Activated CD8-positive, alpha-beta memory T cell treated with anti-CD3 and anti-CD28 coated beads, Interleukin-2, amount 50 U/mL, for 48 hours (primary cell): ENCODE results near the gene RHEX.

Experiments
- DNase-seq: peaks from one replicate; pipeline ENCODE4 v3.0.0-alpha.2; 2020

The RHEX gene

DNA sequence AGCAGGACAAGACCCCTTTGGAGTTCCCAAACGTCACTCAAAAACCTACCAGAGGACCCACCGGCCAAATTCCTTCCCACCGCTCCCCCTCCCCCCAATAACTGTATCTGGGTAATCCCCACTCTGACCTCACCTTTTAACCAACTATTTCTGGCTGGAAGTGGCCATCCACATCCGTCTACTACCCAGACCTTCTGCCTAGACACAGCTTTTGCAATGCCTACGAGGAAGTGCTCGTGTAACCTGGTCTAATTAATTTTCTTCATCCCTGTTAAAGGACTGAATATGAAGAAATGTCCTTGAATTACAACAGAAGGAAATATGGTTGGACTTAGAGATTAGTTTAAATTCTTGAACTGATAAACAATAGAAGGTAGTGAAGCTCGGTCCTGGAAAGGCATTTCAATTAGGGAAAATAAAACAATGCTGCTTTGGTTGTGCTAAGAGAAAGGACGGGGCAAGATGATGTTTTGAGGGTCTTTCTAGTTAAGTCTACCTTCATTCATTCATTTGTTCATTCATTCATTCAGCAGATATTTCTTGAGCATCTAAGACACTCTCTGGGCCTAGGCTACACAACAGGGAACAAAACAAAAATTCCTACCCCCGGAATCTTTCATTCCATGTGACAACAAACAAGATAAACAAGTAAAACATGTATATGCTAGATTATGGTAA is 45.4 kb downstream of the RHEX start:
- no peak for DNase-seq

DNA sequence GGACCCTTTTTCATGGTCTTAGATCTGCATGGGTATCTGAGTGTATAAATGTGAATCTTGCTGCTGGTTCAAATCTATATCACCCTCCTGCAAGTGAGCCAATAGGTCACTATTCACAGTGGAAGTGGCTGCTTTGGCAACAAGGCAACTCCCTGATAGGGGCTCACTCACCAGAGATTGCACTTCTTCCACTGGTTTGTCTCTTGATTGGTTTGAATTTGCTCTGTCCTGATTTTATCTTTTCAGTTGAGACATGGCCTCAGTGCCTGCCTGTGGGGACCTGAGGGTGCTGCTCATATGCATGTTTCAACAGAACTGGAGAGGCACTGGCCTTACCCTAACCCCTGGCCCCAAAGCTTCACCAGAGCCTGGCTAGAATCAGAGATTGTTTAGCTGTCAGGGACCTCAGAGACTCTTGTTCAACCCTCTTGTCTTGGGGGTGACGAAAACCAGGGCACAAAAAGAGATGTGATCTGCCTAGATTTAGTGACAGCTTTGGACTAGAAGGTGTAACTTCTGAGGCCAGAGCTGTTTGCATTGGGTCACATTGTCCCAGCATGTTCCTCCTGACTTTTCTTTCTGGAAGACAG is 47.3 kb downstream of the RHEX start:
- DNase-seq: no peak

- no peak for DNase-seq
Observed at GRCh38 chr1:206101351-206102045, 48.5 kb downstream of the RHEX start.

DNA sequence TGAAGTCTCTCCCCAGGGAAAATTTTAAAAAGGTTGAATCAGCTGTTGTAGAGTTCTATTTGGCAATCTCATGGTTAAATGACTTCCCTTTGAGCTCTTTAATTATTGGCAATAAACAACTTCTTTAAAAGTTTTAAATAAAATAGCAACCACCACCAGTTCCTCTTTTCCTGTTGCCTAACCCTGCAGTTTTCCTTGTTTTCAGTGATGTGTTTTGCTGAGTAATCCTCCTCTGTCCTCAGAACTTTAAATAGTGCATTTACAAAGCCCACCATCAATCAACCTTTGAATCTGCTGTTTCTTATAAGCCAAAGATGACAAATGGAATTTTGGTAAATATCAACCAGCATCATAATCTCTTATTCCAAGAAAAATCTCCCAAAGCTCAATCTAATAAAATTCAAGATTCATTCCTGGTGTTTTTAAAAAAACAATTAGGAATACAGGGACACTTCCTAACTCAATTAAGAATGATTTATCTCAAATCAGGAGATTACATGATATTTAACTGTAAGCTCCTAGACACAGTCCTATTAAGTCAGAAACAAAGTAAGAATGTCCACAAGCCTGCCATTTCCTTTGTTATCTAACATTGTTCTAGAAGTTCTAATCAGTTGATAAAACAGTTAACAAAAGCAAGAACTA is 49.4 kb downstream of the RHEX start:
- DNase-seq: no peak

- DNase-seq: no peak
Observed at GRCh38 chr1:206103979-206104378, 51.0 kb downstream of the RHEX start.

- DNase-seq: no peak
Observed at GRCh38 chr1:206105464-206105995, 52.6 kb downstream of the RHEX start.

DNA sequence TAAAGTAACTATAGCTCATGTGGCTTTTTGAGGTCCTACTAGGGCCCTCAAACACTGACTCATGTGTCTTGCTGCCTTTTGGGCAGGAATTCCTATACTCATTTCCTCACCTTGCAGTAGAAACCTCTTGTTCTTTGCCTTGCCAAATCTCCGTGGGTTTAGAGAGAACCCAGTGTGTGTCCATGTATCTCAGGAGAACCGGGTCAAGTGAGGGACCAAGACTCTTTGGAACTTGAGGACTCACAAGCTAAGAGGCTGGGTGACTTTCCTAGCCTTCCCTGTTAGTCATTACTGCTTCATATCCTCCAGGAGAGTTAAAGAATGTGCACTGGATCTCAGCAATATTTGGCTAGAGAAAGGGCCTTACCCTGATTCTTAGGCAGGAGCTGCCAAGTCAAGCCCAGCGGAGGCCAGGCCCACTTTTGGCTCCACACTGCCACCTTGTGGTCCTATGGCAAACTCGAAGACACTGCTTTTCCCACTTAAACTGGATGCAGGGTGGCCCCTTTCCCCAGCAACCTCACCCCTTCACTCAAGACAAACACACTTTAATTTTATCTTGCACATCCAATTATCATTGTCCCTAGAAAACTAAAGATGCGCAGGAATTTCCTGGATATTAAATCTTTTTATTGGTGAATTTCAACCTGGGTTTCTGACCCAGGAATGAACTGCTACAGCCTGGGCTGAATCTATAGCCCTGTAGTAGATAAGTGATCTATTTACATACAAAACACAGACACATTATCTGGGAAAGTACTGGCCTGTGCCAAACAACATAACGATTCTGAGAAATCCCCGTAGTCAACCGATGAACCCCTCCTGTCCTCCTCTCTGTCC is 53.6 kb downstream of the RHEX start:
- peak; percentile 90 for DNase-seq

- no peak for DNase-seq
Observed at GRCh38 chr1:206107168-206107544, 54.2 kb downstream of the RHEX start.

DNA sequence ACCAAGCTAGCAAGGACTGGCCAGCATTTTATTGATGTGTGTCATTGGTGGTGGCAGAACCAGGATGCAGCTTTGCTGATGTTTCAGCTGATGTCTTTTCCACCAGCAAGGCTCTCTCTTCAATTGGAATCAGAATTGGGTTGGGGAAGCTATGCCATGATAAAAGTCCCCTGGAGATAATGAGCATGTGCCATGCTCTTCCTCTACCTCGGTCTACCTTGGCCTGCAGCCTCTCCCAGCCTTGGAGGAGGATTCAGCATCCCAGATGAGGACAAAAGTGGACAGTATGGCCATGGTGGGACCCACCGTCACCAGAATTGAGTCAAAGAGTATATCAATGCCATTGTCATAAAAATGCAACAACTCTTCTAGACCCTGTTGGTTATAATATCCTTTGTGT is 55.7 kb downstream of the RHEX start:
- DNase-seq: no peak

DNA sequence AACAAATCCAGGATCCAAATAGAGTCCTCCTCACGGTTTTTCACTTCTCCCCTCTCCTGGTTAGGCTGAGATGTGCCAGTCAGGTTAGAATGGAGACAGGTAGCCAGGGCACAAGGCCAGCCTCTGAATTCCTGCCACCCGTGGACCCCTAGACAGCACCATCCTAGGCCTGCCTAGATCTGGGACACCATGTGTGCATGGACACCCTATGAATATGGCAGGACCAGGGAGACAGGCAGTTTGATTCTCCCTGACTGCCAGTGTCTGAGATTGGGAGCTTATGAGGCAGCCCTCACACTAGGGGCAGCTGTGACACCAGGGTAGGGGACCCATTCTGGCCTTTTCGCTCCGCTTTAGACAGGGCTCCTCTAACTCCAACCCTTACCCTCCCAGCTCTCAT is 56.7 kb downstream of the RHEX start:
- no peak for DNase-seq

DNA sequence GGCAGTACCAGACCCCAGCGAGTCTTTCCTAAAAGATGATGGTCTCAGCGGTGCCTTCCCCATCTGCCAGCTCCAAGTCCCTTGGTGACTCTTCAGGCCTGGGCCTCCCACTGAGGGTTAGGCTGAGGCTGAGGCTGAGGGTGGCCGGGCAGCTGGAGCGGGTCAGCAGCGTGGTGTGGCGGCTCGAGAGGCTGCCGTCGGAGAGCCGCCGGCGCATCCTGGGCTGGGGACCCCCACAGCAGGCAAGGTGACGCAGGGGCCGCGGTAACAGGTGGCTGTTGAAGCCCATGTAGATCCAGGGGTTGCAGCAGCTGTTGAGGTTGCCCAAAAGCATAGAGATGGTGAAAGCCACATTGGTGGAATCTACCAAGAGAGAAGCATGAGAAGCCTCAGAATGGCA is 57.2 kb downstream of the RHEX start:
- DNase-seq: peak; percentile 25

DNA sequence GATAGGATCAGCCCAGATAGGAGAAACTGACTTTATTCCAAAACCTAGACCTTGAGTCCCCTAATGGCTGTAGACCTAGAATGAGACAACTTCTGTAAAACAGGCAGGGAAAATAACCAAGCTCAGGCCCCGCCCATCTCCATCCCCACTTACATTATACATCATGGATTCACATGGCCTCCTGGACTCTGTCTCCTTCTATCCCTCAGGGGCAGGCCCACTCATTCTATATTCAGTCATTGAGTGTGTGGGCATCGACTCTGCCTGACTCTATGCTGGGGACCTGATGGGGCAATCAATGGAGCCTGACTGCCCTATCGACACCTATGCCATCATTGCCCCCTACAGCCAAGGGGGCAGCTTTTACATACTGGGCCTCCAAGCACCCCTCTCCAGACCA is 57.8 kb downstream of the RHEX start:
- DNase-seq: peak; percentile 35

DNA sequence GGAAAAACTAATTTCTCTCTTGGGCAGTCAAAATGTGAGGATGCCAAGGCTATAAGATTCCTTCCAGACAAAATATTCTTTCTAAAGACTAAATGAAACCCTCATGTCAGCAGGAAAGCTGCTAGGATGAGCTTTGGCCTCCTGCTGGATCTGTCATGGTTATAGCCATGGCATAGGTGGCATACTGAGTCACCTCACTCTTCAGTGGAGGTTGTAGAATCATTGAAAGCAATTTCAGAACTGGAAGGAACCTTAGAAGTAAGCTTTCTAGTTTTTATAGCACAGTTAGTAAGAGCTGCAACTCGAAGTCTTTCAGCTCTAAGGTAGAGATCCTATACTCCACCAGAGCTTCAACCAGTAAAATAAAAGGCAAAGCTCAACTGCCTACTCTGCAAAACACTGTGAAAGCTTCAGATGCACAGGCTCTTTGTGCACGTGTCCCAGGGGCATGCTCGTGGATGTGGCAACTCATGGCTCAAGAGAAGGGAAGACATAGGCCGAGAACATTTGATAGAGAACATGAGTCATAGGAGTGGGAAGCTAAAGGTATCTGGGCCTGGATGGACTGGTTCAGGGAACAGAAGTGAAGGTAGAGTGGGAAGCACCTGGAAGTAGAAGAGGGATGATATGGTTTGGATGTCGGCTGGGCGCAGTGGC is 58.4 kb downstream of the RHEX start:
- DNase-seq: peak; percentile 10

DNA sequence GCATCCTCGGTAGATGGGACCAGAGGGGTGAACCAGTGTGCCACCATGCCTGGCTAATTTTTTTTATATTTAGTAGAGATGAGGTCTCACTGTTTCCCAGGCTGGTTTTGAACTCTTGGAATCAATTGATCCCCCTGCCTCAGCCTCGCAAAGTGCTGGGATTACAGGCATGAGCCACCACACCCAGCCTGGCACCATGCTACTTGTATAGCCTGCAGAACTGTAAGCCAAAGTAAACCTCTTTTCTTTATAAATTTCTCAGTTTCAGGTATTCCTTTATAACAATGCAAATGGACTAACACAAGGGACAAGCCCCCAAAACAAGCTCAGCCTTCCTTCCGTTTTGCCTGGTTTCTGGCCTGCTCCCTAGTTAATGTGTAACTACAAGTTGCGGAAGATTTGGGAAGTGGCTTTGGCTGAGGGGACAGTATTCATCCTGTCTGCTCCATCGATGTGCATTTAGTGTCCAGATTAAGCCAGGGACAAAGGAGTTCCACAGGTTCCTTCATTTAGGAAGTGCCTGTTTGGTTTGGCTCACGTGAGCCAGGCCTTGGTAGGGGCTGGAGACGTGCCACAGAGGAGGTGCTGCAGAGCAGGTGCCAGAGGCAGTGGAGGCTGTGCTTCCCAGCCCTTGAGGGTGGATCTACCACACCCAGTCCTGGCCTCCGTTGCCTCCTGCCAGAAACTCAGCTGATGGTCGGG is 59.8 kb downstream of the RHEX start:
- DNase-seq: peak; percentile 23

DNA sequence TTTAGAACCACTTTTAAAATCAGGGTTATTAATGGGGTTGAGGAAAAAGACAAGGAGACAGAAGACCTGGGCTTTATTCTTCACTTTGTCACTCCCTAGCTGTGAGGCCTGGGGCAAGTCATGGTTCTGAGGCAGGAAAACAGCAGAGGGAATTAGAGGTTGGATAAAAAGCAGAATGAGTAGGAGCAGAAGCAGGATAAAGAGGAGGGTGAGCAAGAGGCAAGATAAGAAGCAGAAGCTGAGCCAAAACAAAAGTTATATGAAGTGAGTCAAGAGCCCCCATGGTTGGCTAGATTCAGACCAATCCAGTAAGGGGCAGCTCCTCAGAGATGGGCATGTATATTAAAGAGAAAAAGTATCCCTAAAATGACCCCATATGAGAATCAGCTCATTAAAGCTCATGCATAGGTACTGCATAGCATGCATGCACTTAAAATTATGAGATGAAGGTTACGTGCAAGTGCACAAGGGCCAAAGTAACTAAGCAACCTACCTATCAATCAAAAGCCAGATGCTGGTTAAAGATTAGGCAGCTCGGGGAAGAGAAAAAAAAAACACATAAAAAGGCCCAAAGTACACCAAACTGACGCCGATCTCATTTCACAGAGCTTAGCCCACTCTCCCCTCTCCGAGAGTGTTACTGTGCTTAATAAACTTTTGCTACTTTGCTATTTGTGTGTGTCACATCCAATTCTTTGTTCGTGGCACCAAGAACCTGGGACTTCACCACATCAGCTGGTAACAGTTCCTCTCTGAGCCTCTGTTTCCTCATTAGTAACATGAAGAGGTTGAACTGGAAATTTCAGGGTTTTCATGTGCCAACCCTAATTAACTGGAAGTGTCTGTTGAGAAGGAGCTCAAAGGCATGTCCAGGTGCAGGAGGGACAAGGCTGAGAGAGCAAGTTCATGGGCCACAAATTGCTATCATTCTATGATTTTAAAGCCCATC is 62.0 kb downstream of the RHEX start:
- DNase-seq: peak; percentile 15

- DNase-seq: peak; percentile 29
Observed at GRCh38 chr1:206115791-206116190, 62.8 kb downstream of the RHEX start.

DNA sequence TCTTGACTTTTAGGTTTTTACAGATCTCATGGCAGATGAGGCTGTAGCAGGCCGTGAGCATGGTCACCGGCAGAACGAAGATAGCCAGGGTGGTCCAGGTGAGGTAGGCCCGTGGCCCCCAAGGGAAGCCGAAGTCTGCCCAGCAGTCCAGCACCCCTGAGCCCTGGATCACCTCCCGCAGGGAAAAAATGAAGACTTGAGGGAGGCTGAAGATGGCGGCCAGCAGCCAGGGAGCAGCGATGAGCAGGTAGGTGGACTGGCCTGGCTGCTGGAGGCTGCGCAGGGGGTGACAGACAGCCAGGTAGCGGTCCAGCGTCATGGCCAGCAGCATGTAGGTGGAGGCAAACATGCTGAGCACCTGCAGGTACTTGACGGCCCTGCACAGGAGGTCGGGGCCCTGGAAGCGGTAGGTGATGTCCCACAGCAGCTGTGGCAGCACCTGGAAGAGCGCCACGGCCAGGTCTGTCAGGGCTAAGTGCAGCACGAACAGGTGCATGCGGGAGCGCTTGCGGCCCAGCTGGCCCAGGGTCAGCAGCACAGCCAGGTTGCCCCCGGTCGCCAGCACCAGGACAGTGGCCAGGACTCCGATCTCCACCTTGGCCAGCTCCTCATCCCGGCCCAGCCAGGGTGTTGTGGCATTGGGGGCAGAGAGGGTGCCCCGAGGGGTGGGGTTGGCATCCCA is 63.4 kb downstream of the RHEX start:
- DNase-seq: peak; percentile 38

GRCh38 chr1:206116873-206117150 is 63.8 kb downstream of the RHEX start:
- DNase-seq: no peak

GRCh38 chr1:206117151-206117948 is 64.4 kb downstream of the RHEX start, which contains the start of gene AVPR1B:
TSS of gene AVPR1B (minus strand) at chr1:206117388. CDS start at chr1:206116890, 498 bp downstream.
- DNase-seq: peak; percentile 64
